ENCODE data around the gene GABRB1.

The GABRB1 gene

GRCh38 chr4:47315346-47315745, 284.0 kb downstream of the GABRB1 start:
- no peak for TF ChIP-seq CTCF (IDR thresholded peaks at IDR 0.05)
- no peak overlapping the region for H3K4me3 Mint-ChIP-seq
- H3K36me3 Mint-ChIP-seq (ENCODE audit: low read depth) = no peaks in the 10 kb centered on the region
- no peaks in the 10 kb centered on the region for H3K4me1 Mint-ChIP-seq
- H3K27me3 Mint-ChIP-seq (ENCODE audit: low read depth, poor library complexity) = no peaks in the 10 kb centered on the region
- H3K27ac Mint-ChIP-seq = no peak overlapping the region
- DNase-seq = no peak
- no peaks in the 10 kb centered on the region for H3K9me3 Mint-ChIP-seq

- no peaks in the 10 kb centered on the region for H3K9me3 Mint-ChIP-seq
- TF ChIP-seq CTCF (IDR thresholded peaks at IDR 0.05) = no peak
- H3K36me3 Mint-ChIP-seq (ENCODE audit: low read depth) = no peaks in the 10 kb centered on the region
- H3K4me1 Mint-ChIP-seq = no peaks in the 10 kb centered on the region
- no peak overlapping the region for H3K4me3 Mint-ChIP-seq
- no peak for DNase-seq
- no peak overlapping the region for H3K27ac Mint-ChIP-seq
- no peaks in the 10 kb centered on the region for H3K27me3 Mint-ChIP-seq (ENCODE audit: low read depth, poor library complexity)
Observed at GRCh38 chr4:47326025-47326424, 294.7 kb downstream of the GABRB1 start.

DNA sequence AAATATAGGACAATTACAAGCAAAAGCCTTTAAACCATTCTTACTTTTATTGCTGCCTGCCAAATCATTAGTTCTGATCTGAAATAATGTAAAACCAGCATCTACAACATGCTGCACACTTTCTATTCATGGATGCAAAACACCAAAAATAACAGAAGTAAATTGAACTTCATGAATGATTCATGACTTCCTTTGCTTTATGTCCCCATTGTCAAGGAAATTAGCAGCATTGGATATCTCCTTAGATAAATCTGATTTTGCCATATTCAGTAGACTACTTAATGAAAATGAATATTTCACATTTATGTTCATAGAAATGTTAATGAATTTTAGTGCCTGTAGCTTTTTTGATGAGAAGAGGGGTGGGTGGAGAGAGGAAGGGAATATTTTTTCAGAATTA, 299.5 kb downstream of the GABRB1 start:
- DNase-seq = no peak
- H3K4me3 Mint-ChIP-seq = no peak overlapping the region
- no peaks in the 10 kb centered on the region for H3K4me1 Mint-ChIP-seq
- no peak for TF ChIP-seq CTCF (IDR thresholded peaks at IDR 0.05)
- H3K27me3 Mint-ChIP-seq (ENCODE audit: low read depth, poor library complexity) = no peaks in the 10 kb centered on the region
- no peaks in the 10 kb centered on the region for H3K36me3 Mint-ChIP-seq (ENCODE audit: low read depth)
- no peak overlapping the region for H3K27ac Mint-ChIP-seq
- H3K9me3 Mint-ChIP-seq = no peaks in the 10 kb centered on the region

GRCh38 chr4:47334652-47335051, 303.3 kb downstream of the GABRB1 start:
- H3K27me3 Mint-ChIP-seq (ENCODE audit: low read depth, poor library complexity) = peaks cover 4% of the 10 kb centered on the region
- TF ChIP-seq CTCF (IDR thresholded peaks at IDR 0.05) = no peak
- H3K9me3 Mint-ChIP-seq = no peaks in the 10 kb centered on the region
- no peak overlapping the region for H3K27ac Mint-ChIP-seq
- no peaks in the 10 kb centered on the region for H3K4me1 Mint-ChIP-seq
- DNase-seq = no peak
- H3K36me3 Mint-ChIP-seq (ENCODE audit: low read depth) = no peaks in the 10 kb centered on the region
- H3K4me3 Mint-ChIP-seq = no peak overlapping the region

DNA sequence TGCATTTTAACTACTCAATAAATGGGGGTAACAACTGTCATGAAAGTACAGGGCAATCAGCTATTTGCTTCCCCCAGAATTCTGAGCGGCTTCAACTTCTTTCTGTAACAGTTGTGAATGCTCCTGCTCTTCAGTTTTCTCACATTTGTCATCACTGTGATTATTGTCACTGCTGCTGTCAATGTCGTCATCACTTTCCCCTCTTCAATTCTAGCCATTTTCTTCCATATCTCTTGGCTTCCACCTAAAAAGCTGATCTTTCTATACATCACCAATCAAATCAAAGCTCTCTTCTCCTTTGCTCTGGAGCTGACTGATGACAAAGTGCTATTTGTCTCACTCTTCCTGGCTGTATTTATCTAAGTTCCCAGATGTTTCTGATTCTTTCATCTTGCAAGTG, 306.5 kb downstream of the GABRB1 start:
- Mint-ChIP-seq H3K27me3 (ENCODE audit: low read depth, poor library complexity) (peaks cover 6% of the 10 kb centered on the region), H3K36me3 (ENCODE audit: low read depth) (no peaks in the 10 kb centered on the region), H3K4me1 (no peaks in the 10 kb centered on the region), H3K9me3 (no peaks in the 10 kb centered on the region), H3K27ac (no peak overlapping the region), H3K4me3 (no peak overlapping the region)
- no peak for DNase-seq
- TF ChIP-seq CTCF (IDR thresholded peaks at IDR 0.05) = no peak

- TF ChIP-seq CTCF (IDR thresholded peaks at IDR 0.05) = no peak
- Mint-ChIP-seq H3K27me3 (ENCODE audit: low read depth, poor library complexity) (peaks cover 6% of the 10 kb centered on the region), H3K36me3 (ENCODE audit: low read depth) (no peaks in the 10 kb centered on the region), H3K4me3 (no peak overlapping the region), H3K27ac (no peak overlapping the region), H3K4me1 (no peaks in the 10 kb centered on the region), H3K9me3 (no peaks in the 10 kb centered on the region)
- no peak for DNase-seq
Observed at GRCh38 chr4:47340914-47341313, 309.5 kb downstream of the GABRB1 start.

Data from nephron progenitor cell (in vitro differentiated cells).